Left lung (tissue), 10 donors: Measurements from ENCODE around the gene SPATA6. TPM values are rescaled to one million over a fixed set of nuclear protein-coding genes. Genes with fewer than 3 reads are reported as not detected.
"Not testable (repeated sequence)": the region's sequence is repeated elsewhere in the genome, so short reads cannot be mapped to it uniquely, and the experiment has no call there.

Experiments
- ATAC-seq: fragments of 200-7000 bp; cut with Tn5 transposase; one replicate; pipeline ENCODE4 v1.9.1; 2020; ENCODE audit warnings: moderate library complexity
- DNase-seq, 4 donors: peaks; one replicate each; pipeline ENCODE4 v3.0.0-alpha.2; 2013 to 2020
- H3K27ac ChIP-seq, 2 donors: fragments of 200-600 bp; sonication (generic) in 1 of 2; one replicate each; pipeline versions ENCODE4 v1.5.0 to v1.8.0; 2020 to 2021
- H3K27me3 ChIP-seq, 2 donors: fragments of 200-600 bp; sonication (generic) in 1 of 2; one replicate each; pipeline versions ENCODE4 v1.5.0 to v1.8.0; 2020 to 2021
- H3K36me3 ChIP-seq, 2 donors: fragments of 200-600 bp; sonication (generic) in 1 of 2; one replicate each; pipeline versions ENCODE4 v1.5.0 to v1.8.0; 2020 to 2021
- H3K4me1 ChIP-seq, 2 donors: fragments of 200-600 bp; one replicate each; pipeline ENCODE4 v1.8.0; 2021
- H3K4me3 ChIP-seq, 2 donors: fragments of 200-600 bp; sonication (generic) in 1 of 2; one replicate each; pipeline versions ENCODE4 v1.5.0 to v1.8.0; 2020 to 2021; ENCODE audit warnings: mild to moderate bottlenecking in 1 of 2
- H3K9me3 ChIP-seq, 2 donors: fragments of 200-600 bp; sonication (generic) in 1 of 2; one replicate each; pipeline versions ENCODE4 v1.5.0 to v1.8.0; 2020 to 2021
- intact Hi-C, 2 donors: fragments of 100-400 bp; cut with DNase I; formaldehyde crosslinking; loops; one replicate each; pipeline versions ENCODE4 v1.11.2 to v1.14.2; 2022
- polyA plus RNA-seq, 6 donors: library from polyadenylated mRNA; unstranded; fragments of 120-200 nt; gene quantifications; one replicate each; pipeline ENCODE4 v1.2.1, GENCODE V29; 2013; ENCODE audit not compliant: insufficient read length in 6 of 6
- total RNA-seq, 2 donors: library from RNA; stranded (reverse); fragmentation: NEBNext Ultra II Directional; extraction: Animal tissue kit (Norgen Biotek cat#: 25700); gene quantifications; one replicate each; pipeline ENCODE4 v1.2.1, GENCODE V29; 2021
- TF ChIP-seq, protein P1 (sequence below), 2 donors: fragments of 200-600 bp; sonication (generic) in 1 of 2; IDR thresholded peaks; one replicate each; pipeline versions ENCODE4 v1.5.0 to v1.8.0; 2021; ENCODE audit warnings: antibody characterized with exemption in 2 of 2
- donor health status: DM: no; HTN: yes; CAD: no.
- donor health status: DM: no; HTN: no; CAD: no.

Gene SPATA6
- total and polyA plus RNA-seq, 8 donors, result 11.9 to 33.9 (median 29.7) TPM

DNA sequence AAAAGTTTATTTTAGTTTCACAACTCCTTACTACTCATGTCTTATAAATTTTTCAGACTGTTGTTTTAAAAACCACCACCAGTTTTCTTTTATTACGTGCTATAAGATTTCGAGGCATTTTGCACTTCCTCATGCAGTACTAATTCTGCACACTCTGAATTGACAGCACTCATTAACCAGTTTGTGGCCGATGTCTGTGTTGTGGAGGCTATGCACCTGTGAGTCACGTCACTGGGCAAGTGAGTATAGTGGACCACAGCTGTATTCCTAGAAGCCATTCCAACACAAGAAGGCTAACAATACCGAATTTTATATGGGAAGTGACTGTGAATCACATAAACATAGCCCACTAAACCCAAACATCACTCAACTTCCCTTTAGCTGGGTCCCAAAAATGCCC, 21.0 kb upstream of the SPATA6 start:
- ATAC-seq (no peak), DNase-seq (peak in 1 of 4 donors; percentile 33)
- H3K4me1 ChIP-seq, result peaks cover 0 to 1% of the 10 kb centered on the region in 2 donors
- intact Hi-C loops, result no loop called here
- no peaks in the 10 kb centered on the region for H3K27me3 ChIP-seq
- no peak overlapping the region for H3K27ac ChIP-seq
- H3K9me3 ChIP-seq, result no peaks in the 10 kb centered on the region
- H3K36me3 ChIP-seq, result no peaks in the 10 kb centered on the region
- TF ChIP-seq, protein P1, sequence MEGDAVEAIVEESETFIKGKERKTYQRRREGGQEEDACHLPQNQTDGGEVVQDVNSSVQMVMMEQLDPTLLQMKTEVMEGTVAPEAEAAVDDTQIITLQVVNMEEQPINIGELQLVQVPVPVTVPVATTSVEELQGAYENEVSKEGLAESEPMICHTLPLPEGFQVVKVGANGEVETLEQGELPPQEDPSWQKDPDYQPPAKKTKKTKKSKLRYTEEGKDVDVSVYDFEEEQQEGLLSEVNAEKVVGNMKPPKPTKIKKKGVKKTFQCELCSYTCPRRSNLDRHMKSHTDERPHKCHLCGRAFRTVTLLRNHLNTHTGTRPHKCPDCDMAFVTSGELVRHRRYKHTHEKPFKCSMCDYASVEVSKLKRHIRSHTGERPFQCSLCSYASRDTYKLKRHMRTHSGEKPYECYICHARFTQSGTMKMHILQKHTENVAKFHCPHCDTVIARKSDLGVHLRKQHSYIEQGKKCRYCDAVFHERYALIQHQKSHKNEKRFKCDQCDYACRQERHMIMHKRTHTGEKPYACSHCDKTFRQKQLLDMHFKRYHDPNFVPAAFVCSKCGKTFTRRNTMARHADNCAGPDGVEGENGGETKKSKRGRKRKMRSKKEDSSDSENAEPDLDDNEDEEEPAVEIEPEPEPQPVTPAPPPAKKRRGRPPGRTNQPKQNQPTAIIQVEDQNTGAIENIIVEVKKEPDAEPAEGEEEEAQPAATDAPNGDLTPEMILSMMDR (IDR thresholded peaks at IDR 0.05), result no peak
- no peak overlapping the region for H3K4me3 ChIP-seq

DNA sequence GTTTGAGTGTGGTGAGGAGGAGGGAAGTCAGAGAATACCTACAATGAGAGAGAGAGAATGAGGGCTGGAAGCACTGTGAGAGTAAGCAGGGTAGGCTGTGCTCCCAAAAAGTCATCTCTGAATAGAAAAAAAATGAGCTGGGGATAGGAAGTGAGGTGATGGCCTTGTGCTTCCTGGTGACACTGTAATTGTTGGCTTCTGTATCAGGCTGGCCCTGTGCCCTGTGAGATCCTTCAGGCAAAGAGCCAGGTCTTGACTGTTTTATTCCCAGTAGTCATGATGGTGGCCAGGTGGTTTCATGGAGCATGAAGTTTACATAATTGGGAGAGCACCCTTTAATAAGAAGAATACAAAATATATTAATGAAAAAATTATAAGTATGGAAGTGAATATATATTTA, 20.4 kb upstream of the SPATA6 start:
- H3K36me3 ChIP-seq, result no peaks in the 10 kb centered on the region
- DNase-seq (no peak), ATAC-seq (no peak)
- H3K9me3 ChIP-seq, result no peaks in the 10 kb centered on the region
- intact Hi-C loops, result no loop called here
- H3K4me1 ChIP-seq, result no peaks in the 10 kb centered on the region
- TF ChIP-seq, protein P1 (IDR thresholded peaks at IDR 0.05), result no peak
- no peak overlapping the region for H3K27ac ChIP-seq
- no peaks in the 10 kb centered on the region for H3K27me3 ChIP-seq
- H3K4me3 ChIP-seq, result no peak overlapping the region

DNA sequence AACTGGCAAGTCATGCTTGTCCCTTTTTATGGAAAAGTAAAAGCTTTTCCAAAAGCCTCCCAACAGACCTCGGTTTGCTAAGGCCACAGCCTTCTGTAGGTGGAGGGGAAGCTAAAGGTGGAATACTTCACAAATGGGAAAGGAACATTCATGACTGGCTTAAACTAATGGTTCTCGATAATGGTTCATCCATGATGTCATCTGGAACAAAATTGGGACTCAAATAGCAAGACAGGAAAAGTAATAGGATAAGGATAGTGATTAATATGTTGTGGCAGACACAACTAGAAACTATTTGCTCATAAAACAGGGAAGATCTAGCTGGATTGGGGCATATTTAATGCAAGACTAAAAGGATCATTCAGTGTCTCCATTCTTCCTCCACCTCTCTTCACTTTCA, 16.7 kb upstream of the SPATA6 start:
- ATAC-seq (no peak), DNase-seq (no peak)
- TF ChIP-seq, protein P1 (IDR thresholded peaks at IDR 0.05), result no peak
- Histone ChIP-seq H3K36me3 (no peaks in the 10 kb centered on the region), H3K27ac (no peak overlapping the region), H3K4me3 (no peak overlapping the region), H3K9me3 (no peaks in the 10 kb centered on the region), H3K27me3 (no peaks in the 10 kb centered on the region), H3K4me1 (no peaks in the 10 kb centered on the region)
- intact Hi-C loops, result no loop called here

DNA sequence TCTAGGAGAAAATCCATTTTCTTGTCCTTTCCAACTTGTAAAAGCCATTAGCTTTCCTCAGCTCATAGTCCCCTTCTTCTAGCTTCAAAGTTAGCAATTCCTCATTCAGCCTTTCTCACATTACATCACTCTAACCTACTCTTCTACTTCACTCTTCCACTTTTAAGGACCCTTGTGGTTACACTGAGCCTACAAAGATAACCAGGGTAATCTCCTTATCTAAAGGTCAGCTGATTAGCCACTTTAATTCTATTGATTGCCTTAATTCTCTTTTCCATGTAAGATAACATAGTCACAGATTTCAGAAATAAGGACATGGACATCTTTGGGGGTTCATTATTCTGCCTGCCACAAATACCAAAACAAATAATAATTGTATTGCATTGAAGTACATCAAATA, 8.5 kb upstream of the SPATA6 start:
- H3K4me3 ChIP-seq, result no peak overlapping the region
- DNase-seq, result no peak
- no peaks in the 10 kb centered on the region for H3K4me1 ChIP-seq
- no peaks in the 10 kb centered on the region for H3K36me3 ChIP-seq
- TF ChIP-seq, protein P1 (IDR thresholded peaks at IDR 0.05), result no peak
- H3K27me3 ChIP-seq, result no peaks in the 10 kb centered on the region
- no peak for ATAC-seq
- H3K9me3 ChIP-seq, result peaks cover 0 to 1% of the 10 kb centered on the region in 2 donors
- no peak overlapping the region for H3K27ac ChIP-seq
- intact Hi-C loops, result no loop called here

DNA sequence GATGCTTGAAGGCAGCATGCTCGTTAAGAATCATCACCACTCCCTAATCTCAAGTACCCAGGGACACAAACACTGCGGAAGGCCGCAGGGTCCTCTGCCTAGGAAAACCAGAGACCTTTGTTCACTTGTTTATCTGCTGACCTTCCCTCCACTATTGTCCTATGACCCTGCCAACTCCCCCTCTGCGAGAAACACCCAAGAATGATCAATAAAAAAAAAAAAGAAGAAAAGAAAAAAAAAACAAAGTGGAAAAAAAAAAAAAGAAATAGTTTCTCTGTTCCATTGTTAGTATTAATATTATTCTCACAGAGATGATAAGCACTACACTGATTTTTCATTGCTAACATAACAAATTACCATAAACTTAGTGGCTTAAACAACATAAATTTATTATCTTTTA, 8.0 kb upstream of the SPATA6 start:
- H3K4me3 ChIP-seq, H3K36me3 ChIP-seq, H3K27ac ChIP-seq, H3K4me1 ChIP-seq, DNase-seq, intact Hi-C loops, H3K27me3 ChIP-seq, H3K9me3 ChIP-seq, ATAC-seq: not testable (repeated sequence)

DNA sequence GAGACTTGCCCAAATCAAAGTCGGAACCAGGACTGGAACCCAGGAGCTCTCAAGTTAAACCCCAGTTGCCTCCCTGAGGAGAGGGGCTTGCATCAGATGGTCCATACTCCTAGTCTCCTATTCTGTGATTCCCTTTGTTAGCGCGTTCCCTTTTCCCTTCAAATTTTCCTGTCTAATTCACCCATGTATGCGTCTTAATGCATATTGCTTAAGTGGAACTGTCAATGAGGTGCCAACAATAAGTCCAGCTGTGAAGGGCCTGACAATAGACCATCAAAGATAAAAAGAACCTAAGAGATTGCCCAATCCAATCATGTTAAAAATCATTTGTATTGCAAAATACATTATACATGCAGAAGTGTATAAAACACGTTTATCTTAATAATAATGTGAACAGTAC, 634 bp upstream of the SPATA6 start:
- no peak for ATAC-seq
- intact Hi-C loops, result no loop called here

More for the DNA sequence above, 634 bp upstream of the SPATA6 start:
- TF ChIP-seq, protein P1 (IDR thresholded peaks at IDR 0.05), result no peak
- DNase-seq, result peak in 2 of 4 donors; percentile 79 to 80
- Histone ChIP-seq H3K27ac (peak overlapping the region; percentile 72 to 87), H3K9me3 (peaks cover 0 to 1% of the 10 kb centered on the region in 2 donors), H3K4me3 (peak overlapping the region; percentile 63 to 68), H3K36me3 (no peaks in the 10 kb centered on the region), H3K27me3 (no peaks in the 10 kb centered on the region), H3K4me1 (peaks cover 12 to 31% of the 10 kb centered on the region in 2 donors)
